DLD1 (cell line): ENCODE data around the gene KDM6A.
"Not testable (repeated sequence)": the region's sequence is repeated elsewhere in the genome, so short reads cannot be mapped to it uniquely, and the experiment has no call there.

Source experiments
- in situ Hi-C: cut with HindIII; loops from 2 replicates; pipeline ENCODE4 v1.10.0; 2017; ENCODE audit warnings: low sequenced_read_pairs

KDM6A gene

GRCh38 chrX:44872821-44873414 lies at the start of gene KDM6A:
TSS of gene KDM6A (plus strand) at chrX:44873188. CDS start at chrX:44873552, 364 bp downstream.
- in situ Hi-C loops: no loop called here

DNA sequence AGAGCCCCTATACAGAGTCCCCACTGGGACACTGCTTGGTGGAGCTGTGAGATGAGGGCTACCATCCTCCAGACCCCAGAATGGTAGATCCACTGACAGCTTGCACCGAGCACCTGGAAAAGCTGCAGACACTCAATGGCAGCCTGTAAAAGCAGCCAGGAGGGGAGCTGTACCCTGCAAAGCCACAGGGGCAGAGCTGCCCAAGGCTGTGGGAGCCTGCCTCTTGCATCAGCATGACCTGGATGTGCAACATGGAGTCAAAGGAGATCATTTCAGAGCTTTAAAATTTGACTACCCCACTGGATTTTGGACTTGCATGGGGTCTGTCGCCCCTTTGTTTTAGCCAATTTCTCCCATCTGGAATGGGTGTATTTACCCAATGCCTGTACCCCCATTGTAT lies 49.8 kb upstream of the KDM6A start:
- in situ Hi-C loops: not testable (repeated sequence)

- in situ Hi-C loops: no loop called here
Measured at GRCh38 chrX:44828008-44828605, 44.9 kb upstream of the KDM6A start.

- in situ Hi-C loops: no loop called here
Measured at GRCh38 chrX:44829832-44830231, 43.2 kb upstream of the KDM6A start.

DNA sequence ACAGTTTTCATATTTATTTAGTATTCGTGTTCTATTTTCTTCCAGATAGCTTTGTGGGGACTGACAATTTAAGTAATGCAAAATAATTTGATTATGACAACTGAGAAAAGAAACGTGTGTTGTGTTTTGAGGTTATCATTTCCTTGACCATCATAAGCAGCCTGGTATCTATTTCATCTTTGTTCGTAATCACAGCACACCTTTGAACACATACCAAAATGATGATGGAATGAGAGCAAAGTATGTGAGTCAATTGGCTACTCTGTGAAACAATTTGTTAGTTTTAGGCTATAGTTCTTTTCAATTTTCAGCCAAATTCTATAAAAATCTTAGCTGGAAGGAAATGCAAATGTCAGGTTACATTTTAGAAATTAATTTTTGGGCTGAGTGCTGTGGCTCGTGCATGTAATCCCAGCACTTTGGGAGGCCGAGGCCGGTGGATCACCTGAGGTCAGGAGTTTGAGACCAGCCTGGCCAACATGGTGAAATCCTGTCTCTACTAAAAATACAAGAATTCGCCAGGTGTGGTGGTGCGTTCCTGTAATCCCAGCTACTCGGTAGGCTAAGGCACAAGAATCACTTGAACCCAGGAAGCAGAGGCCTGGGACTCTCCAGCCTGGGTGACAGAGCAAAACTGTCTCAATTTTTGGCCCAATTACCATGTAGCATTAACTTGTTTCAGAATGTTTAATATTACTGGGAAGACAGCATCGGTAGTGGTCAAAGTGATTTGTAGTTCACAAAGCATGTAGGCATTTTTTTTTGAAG lies 30.3 kb upstream of the KDM6A start:
- in situ Hi-C loops: no loop called here

DNA sequence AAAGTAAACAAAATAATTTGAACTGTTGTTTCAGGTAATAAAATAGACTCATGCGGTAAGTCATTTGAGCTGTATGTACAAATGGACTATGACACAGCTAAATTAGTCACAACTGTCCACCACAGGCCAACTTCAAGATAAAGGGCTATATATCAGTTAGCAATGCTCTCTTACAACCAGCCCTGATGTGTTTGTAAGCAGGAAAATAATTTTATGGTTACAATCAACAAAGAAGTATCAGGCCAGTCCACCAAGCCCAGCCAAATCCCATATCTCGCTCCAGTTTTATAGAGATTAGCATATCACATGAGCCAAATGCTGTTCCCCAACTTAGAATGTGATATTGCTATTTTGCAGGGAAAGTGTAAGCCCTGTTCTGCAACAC lies 29.7 kb upstream of the KDM6A start:
- in situ Hi-C loops: no loop called here

GRCh38 chrX:44843753-44844152 lies 29.2 kb upstream of the KDM6A start, which contains the start of gene DUSP21:
TSS of gene DUSP21 (plus strand) at chrX:44844021. CDS start at chrX:44844133, 112 bp downstream.
- in situ Hi-C loops: no loop called here

DNA sequence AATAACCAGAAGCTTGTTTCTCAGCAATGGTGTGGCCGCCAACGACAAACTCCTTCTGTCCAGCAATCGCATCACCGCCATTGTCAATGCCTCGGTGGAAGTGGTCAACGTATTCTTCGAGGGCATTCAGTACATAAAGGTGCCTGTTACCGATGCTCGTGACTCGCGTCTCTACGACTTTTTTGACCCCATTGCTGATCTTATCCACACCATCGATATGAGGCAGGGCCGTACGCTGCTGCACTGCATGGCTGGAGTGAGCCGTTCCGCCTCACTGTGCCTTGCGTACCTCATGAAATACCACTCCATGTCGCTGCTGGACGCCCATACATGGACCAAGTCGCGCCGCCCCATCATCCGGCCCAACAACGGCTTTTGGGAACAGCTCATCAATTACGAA lies 28.8 kb upstream of the KDM6A start:
- in situ Hi-C loops: no loop called here

DNA sequence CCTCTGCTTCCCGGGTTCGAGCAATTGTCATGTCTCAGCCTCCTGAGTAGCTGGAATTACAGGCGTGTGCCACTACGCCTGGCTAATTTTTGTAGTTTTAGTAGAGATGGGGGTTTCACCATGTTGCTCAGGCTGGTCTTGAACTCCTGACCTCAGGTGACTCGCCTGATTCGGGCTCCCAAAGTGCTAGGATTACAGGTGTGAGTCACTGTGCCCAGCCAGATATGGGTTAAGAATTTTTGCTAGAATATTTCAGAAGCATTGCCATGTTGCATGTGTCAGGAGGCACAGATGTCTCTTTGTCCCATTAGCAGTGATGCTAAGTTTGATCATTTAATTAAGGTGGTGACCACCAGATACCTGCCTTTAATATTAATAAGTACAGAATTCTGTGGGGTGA lies 22.1 kb upstream of the KDM6A start:
- in situ Hi-C loops: not testable (repeated sequence)

DNA sequence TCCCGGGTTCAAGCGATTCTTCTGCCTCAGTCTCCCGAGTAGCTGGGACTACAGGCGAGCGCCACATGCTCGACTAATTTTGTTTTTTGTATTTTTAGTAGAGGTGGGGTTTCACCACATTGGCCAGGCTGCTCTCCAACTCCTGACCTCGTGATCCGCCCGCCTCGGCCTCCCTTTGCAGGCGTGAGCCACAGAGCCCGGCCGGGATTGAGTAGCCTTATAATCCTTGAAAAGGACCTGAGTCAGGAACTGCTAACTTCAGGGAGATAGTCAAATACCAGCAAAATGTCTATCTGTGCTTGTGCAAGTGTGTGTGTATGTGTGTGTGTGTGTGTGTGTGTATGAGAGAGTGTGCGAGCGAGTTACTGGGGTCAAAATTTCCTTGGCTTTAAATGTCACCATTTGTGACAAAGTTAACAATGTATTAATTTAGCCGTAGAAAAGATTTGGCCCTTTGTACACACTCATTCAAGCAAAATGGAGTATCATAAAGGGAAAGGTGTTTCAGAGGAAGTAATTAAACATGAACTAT lies 1.8 kb upstream of the KDM6A start:
- in situ Hi-C loops: no loop called here

DNA sequence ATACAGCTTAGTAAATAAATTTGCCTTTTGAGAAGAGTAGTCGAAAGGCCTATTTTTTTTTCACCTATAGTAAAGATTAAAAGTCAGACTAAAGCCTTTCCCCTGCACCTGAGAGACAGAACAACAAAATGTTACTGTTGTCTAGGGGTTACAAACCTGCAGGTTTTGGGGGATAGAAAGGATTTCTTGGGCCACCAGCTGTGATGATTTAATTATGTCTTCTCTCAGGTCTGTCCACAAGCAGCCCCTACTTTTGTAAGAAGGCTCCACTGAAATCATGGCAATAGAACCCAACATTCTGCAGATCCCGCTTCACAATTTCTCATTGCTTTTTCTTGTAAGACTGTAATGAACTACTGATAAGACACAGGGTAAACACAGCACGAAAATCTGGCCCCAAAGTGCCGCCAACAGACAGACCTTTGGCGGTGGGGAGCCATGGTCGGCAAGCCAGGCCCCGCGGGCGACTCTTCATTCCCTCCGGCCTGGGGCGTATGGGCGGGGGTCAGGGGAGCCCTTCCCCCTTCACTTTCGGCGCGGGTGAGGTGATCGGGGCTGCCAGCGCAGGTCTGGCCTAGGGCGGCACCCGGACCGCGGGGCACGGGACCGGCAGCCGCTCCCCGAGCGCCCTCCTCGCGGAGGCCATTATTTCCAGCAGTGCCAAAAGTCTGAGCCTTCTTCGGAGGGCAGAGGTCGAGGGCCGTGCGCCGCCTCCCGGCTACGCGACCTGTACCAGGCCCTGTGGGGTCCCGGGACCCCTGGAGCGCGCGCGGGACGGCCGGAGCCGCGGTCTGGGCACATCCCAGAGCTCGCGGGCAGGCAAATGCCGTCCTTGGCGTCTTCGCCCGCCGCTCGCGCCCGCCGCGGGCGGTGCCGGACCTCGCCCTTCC lies 812 bp upstream of the KDM6A start:
- in situ Hi-C loops: no loop called here

DNA sequence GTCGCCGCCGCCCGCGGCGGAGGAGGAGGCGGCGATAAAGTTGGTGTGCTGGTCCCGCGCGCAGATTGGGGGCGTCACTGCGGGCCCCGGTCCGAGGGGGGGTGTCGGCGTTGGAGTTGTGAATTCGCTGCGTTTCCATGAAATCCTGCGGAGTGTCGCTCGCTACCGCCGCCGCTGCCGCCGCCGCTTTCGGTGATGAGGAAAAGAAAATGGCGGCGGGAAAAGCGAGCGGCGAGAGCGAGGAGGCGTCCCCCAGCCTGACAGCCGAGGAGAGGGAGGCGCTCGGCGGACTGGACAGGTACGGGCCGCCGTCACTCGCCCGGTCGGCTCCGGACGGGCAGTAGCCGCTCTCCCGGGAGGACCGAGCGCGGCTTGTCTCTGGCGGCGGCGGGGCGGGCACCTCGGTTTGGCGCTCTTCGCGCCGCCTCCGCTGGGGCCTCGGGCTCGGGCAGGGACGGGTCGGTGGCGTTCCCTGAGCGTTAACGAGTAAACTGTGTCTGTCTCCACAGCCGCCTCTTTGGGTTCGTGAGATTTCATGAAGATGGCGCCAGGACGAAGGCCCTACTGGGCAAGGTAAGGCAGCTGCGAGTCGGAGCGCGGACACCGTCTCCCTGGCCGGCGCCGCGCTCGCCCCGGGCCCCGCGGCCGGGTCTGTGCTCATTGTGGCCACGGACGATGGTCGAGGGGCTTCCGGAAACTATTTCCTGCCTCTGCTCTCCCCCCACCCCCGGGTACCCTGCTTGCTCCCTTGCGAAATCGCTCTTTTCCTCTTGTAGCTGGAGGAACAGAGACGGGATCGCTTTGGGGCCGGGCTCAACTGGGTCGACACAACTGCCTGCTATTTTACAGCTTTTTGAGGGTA lies 658 bp downstream of the KDM6A start:
- in situ Hi-C loops: no loop called here

DNA sequence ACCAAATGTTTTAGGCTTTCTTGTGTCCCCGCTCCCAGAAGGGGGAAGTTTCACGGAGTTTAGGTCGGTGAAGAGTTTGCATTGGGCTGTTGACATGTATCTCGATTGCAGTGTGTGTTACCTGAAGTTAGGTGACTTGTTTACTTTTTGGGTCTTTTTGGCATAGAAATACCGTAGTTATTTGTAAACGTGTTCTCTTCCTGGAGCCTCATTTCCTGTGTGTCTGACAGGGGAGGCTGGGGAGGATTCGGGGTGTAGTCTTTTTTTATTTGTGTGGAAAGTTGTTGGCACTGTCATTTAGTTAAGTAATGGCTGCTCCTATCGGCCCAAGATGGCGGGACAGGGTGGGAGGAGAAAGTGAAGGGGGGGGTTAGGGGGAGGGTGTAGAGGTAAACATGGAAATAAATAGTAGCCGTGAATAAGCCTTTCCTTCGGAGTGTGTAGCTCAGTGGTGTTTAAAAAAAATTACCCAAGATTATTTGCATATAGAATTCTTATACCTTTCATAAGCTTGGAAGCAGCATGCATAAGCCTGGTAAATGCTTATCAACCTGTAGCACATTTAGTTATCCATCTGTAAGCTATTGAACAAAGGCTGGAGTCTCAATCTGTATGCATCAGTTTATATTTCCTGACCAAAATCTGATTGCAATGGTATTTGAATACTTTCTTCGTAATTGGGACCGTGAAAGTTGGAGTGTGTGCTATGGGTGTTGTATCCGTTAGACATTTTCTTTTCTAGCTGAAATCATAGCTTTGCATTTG lies 1.6 kb downstream of the KDM6A start:
- in situ Hi-C loops: no loop called here

DNA sequence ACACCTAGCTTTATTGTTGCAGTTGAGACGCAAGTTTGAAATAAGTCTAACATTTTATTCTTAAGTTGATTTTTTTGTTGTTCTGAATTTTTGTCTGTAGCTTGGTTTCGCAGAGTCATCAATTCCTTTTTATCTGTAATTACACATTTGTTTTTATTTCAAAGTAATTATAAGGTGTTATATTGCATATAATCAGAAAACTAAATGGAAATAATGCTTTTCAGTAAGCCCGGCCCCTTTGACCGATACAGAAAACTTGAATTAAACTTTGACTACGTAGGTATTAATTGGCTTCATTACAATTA lies 2.1 kb downstream of the KDM6A start:
- in situ Hi-C loops: no loop called here

GRCh38 chrX:44876086-44876485 lies 3.1 kb downstream of the KDM6A start:
- in situ Hi-C loops: no loop called here

GRCh38 chrX:44876767-44877166 lies 3.8 kb downstream of the KDM6A start:
- in situ Hi-C loops: no loop called here

GRCh38 chrX:44878780-44879179 lies 5.8 kb downstream of the KDM6A start:
- in situ Hi-C loops: no loop called here

GRCh38 chrX:44881549-44881948 lies 8.6 kb downstream of the KDM6A start:
- in situ Hi-C loops: no loop called here

- in situ Hi-C loops: no loop called here
Measured at GRCh38 chrX:44882635-44883034, 9.6 kb downstream of the KDM6A start.
